GM18907 (cell line): ENCODE results near the gene TEX36.
"Not testable (repeated sequence)": the region's sequence is repeated elsewhere in the genome, so short reads cannot be mapped to it uniquely, and the experiment has no call there.

ENCODE experiments used
- ATAC-seq: cut with Tn5 transposase; IDR thresholded peaks from one replicate; pipeline ENCODE4 v1.9.1; 2021; ENCODE audit warnings: mild to moderate bottlenecking, moderate library complexity; ENCODE audit not compliant: unreplicated experiment

Gene TEX36

DNA sequence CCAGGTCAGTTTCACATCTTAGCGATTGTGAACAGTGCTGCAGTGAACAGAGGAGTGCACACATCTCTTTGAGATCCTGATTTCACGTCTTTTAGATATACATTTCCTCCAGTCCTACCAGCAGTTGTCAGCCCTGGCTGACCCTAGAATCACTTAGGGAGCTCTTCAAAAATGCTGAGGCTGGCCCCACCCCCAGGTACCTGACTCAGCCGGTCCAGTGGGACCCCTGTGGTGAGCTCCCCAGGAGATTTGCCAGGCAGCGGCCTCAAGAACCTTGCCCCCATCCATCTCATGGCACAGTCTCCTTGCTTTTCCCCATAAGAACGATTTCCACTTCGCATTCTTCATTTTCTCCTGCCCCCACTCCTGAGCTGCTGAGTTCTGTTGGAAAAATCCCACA, 45.5 kb downstream of the TEX36 start:
- no peak for ATAC-seq

DNA sequence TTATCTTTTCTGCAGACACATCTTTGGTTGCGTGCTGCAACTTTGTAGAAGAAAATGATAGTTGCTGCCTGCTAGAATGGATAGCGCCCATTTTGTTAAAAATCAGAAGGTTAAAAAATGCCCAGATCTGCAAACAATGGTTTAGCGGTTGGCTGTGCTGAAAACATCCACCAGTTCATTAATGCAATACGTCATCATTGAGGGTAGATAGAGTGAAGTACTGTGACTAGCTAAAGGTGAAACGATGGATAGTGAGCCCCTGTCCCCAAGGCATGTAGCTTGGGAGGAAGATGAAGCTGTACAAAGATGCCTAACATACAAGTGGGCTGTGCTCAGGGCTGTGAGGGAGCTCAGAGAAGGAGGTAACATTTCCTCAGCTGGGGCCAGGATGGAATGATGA, 48.4 kb downstream of the TEX36 start:
- ATAC-seq, result no peak

DNA sequence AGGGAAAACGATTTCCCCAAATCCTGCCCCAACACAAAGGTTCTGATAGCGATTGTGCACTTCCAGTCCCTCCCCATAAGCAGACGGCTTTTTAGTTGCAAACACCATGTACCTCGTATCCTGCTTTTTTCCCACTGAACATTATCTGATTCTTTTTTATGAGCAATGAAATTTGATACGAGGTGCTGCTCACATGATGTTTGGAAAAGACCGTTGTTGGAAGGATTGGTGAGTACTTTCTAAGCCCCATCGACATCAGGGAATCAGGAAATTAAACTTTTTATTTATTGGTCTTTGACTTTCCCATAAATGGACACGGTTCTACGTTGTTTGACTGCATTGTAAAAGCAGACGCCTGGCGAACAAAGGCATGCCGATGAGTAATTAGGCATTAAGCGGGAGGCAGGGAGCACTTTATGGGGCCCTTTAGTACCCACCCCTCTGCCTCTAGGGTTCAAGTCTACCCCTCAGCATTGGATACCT, 49.4 kb downstream of the TEX36 start:
- ATAC-seq, result no peak

DNA sequence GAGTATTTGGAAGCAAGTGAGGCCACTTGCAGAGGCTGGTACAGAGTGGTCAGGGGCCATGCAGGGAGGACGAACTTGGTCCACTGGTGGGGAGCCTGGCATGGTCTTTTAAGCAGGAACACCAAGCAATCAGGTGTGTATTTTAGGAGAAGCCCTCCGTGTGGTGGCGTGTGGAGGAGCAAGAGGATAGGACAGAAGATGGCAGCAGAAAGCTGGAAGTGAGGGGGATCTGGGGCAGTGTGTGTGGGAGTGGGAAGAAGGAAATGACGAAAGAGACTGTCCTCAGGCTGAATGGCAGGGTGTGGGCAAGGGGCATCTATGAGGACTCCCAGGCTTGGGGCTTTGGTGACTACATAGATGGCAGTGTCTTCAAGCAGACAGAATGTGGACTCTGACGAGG, 51.2 kb downstream of the TEX36 start:
- ATAC-seq, result no peak

DNA sequence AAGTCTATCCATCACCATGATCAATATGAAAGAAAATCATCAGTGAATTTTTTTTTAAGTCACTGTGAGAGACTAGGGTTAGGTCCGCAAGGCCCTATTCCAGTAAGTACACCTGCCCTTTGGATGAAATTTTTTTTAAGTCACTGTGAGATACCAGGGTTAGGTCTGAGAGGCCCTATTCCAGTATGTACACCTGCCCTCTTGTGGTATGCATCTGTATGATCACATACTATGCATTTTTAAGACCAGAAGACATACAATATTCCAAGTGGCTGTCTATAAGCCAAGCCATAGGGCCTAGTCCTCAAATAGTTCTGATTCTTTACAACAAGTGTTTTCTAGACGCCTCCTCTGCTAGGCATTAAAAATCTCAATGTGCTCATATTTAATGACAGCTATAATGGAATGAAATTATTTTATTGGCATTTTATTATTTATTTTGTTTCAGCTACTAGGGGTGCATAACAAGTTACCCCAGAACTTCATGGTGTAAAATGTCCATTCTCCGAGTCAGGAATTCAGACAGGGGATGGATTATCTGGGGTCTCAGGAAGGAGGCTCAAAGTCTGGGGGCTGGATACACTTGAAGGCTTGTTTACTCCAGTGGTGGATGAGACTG, 53.1 kb downstream of the TEX36 start:
- ATAC-seq, result no peak

DNA sequence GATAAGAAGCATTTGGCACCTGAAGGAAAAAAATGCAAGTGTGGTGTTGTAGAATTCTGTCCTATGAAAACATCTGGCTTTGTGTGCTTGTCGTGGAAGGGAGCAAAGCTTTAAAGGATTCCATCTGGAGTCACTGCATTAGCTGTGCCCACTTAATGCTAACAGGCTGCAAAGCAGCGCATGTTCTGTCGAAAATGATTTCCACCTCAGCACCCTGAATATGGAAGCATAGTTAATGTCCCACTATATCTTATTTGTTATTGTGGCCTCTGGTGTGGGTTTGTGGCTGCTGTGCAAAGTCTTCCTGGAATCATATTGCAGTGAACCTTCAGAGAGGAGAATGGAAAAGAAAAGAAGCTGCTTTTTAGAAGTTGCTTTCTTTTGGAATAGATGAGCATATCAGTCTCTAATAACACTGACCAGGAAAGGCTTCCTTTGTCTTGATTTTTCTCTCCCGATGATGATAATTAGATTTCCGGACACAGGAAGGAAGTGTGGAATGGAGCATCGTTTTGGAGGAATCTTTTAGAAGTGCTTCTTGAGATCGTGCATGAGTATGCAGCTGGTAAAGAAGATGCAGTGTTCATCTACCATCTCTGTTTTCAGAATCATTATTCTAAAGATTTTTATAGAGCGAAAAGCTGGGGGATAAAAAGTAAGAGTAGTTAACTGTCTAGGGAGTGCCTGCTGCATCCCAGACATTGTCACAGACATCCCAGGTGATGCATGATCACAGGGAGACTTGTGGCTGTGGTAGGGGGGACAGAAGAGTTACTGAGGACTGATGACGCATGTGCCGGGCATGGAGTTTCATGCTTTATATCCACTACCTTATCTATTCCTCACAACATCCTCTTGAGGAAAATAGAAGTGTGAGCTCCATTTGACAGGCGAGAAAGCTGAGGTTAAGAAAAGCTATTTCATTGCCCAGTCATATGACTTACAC, 54.6 kb downstream of the TEX36 start:
- no peak for ATAC-seq

DNA sequence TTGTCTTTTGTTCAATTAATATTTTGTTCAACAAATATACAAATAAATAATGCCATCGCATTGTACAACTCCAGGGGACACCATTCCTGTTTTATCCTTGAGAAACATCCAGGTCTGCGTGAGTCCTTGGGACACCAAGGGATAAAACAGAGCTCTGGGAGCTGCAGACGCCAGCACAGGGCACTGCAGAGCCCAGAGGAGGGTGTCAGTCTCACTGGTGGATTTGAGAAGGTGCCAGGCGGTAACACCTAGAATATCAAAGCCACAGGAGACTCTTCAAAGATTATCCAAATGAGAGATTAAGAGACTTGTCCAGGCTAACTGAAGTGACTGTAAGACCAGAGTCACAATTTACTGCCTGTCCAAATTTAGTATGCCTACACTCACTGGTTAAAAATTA, 55.3 kb downstream of the TEX36 start:
- ATAC-seq, result no peak

DNA sequence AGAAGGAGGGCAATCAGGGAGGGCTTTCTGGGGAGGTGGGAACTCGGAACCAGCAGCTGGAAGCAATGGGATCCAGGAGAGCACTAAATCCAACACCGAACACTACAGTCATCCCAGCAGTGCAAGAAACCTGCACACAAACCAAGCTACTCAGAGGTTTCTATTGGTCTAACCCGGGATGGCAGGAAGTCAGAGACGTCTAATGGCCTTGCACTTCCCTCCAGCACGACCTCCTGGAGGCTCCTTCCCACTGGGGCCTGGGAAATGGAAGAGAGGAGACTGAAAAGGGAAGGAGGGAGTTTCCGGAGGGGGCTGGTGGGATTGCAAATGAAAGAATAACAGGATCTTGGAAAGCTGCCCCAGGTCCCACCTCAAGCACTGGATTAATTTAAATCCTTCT, 56.3 kb downstream of the TEX36 start:
- no peak for ATAC-seq

DNA sequence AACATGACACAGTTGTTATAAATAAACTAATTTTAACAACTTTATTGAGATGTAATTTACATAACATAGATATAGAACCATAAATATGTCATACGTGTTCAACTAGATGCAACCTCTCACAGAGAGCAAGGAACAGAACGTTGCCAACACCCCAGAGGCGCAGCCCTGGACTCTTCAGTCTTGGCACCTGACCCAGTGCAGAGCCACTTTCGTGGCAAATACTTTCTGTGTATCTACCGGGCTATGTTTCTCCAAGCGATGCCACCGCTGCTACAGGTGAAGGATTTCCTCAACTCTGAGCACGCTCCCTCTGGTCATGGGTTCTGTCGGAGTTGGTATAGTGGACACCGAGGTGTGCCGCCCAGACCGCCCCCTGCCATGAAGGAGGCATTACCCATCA, 57.4 kb downstream of the TEX36 start:
- ATAC-seq, result no peak

DNA sequence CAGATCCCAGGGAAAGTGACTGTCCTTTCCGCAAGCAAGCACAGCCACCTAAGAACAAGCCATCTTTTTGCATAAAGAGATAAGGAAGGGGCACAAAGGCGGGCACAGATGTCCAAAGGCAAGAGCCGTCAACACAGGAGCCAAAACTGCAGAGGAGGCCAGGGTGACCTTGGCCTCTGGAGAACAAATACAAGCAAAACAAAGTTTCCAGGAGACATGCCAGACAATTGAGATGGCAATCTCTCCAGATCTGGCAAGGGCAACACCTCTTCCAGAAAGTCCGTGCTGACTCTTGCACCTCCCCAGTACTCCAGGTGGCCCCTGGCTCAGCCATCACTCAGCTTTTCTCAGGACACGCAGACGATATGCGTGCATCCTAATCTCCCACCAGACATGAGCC, 58.2 kb downstream of the TEX36 start:
- ATAC-seq, result no peak

DNA sequence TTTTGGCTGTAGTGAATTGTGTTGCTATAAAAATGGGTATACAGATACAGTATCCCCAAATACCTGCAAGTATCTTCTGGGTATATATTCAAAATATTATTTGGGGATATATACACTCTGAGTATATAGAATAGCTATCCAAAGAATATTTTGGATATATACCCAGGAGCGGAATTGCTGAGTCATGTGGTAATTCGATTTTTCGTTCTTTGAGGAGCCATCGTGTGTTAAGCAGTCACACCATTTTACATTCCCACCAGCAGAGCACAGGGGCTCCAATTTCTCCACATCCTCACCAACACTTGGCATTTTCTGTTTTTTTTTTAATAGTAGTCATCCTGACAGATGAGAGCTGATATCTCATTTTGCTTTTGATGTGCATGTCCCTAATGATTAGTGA, 61.9 kb downstream of the TEX36 start:
- ATAC-seq, result no peak

DNA sequence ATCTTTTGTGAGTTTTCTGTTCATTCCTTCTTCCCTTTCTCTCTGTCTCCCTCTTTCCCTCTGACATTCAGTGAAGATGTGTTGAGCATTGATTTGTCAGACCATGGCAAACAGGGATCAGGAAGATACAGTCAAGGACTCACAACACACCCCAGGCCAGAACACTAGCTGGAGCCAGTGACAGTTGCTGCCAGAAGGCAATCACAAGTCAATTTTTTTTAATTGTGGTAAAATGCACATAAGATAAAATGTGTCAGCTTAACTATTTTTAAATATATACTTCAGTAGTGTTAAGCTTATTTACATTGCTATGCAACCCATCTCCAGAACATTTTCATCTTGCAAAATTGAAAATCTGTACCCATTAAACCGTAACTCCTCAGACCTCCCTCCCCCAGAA, 62.6 kb downstream of the TEX36 start:
- ATAC-seq, result no peak

DNA sequence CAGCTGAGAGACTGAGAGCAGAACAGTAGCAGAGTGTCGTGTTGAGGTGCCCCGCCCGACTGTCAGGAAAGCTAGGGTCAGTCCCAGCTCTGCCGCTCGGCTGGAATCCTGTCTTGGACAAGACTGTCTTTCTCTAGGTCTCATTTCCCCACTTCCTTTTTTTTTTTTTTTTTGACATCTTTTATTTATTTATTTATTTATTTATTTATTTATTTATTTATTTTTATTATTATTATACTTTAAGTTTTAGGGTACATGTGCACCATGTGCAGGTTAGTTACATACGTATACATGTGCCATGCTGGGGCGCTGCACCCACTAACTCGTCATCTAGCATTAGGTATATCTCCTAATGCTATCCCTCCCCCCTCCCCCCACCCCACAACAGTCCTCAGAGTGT, 69.9 kb downstream of the TEX36 start:
- not testable (repeated sequence) for ATAC-seq

DNA sequence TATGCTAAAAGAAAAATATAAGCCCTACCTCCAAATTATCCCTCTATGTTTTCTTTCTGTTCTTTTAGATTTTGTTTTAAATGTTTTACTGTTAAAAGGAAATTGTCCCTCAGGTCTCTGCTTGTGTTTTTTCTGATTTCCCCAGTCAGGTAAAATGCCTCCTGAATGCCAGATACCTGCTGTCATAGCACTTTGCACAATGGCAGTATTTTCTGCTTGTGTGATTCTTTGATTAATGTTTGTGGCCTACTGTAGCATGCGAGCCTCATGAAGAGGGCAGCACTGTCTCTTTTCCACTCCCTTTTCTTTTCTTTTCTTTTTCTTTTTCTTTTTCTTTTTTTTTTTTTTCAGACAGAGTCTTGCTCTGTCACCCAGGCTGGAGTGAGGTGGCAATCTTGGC, 71.2 kb downstream of the TEX36 start:
- no peak for ATAC-seq

DNA sequence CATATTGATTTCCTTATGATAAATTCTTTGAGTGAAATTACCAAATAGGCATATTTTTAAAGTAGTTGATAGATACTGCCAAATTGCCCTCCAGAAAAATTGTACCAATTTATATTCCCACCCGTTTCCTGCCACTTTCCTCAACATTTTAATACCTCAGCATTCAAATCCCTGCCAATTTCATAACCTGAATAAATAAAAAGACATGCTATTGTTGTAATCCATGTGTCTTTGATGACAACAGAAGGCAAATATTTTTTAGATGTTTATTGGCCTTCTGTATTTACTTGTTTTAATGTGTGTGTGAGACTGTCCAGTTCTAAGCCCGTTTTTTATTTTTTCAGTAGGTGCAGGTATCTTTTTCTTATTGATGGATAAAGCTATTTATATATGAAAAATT, 71.7 kb downstream of the TEX36 start:
- ATAC-seq, result no peak

DNA sequence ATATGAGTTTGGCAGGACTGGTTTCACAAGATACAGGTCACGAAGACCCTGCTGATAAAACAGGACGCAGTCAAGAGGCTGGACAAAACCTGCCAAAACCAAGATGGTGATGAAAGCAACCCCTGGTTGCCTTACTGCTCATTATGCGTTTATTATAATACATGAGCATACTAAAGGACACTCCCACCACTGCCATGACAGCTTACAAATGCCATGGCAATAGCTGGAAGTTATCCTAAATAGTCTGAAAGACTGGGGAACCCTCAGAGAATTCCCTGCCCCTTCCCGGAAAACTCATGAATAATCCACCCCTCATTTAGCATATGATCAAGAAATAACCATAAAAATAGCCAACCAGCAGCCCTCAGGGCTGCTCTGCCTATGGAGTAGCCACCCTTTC, 73.1 kb downstream of the TEX36 start:
- ATAC-seq, result no peak

DNA sequence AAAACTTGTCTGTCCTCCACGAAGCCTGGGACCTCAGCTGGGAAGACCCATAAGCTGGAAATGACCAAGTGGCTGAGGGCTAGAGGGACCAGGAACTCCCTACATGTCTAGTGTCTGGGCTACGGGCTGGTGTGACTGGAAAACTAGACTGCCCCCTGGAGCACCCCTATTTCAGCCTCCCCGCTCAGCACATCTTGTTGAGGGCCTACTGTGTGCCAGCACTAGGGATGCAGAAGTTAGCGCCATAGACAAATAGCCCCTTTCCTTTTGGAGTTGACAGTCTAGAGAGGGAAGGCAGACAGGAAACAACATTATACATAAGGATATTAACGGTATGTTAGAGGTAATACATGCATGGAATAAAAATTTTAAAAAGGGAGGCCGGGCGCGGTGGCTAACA, 74.5 kb downstream of the TEX36 start:
- no peak for ATAC-seq

DNA sequence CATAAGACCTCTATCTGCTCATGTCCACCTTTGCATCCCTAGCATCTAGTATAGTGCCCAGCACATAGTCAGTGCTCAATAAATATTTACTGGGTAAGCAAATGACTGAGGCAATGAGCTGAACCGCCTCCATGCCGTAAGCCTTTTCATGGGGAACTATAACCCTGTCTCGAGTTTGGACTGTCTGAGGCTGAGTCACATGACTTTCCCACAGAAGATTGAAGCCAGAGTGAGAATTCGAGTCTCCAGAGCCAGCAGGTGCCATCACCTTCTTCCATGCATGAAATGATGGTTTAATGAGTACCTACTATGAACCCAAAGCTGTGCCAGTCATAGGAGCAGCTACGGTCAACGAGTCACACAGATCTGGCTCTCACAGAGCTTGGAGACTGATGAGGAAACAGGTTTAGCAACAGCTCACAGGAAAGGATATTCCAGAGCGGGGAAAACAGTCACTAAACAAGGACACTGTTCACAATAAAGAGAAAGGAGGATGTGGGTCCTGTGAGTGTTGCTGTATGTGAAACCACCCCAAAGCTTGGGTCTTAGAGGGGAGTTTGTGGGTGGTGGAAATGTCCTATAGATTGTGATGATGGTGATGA, 75.2 kb downstream of the TEX36 start:
- ATAC-seq, result no peak

DNA sequence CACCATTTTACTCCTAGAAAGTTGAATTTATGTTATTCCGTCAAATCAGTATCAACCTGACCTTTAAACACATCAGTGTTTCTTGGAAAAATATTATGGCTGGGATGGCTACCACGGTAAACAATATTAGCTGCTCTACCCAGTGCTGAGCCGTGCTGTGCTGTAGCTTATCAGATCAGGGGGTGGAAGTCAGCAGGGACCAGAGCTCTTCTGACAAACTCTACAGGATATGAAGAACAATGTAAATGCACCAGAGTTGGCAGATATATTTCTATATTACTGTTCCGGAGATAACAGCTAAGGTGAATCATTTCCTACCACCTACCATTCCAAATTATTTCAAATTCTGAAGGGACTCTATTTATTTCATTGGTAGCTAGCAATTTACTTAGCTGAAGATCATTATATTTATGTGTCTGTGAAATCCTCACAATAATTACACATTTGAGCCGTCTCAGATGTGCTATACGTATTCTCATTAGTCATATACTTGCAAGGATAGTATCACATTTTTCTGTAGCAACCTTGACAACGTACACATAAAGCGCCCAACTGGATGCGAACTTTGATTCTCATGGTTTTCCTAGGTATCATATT, 76.5 kb downstream of the TEX36 start:
- ATAC-seq, result no peak
